HFF-Myc (cell line): ENCODE results near the gene NUCKS1.

ENCODE experiments used
- DNase-seq: peaks from one replicate; pipeline ENCODE4 v3.0.0-alpha.2; 2011; ENCODE audit warnings: low read depth; ENCODE audit errors: extremely low read depth
- H3K4me3 ChIP-seq: replicated peaks from 2 replicates; pipeline ENCODE4 v1.5.1; 2011; ENCODE audit warnings: low read depth, mild to moderate bottlenecking, control low read depth, low read length
- TF ChIP-seq, protein P1 (sequence below): IDR thresholded peaks from 2 replicates; pipeline ENCODE4 v1.5.1; 2012; ENCODE audit warnings: mild to moderate bottlenecking, low read depth, low read length, control low read depth; ENCODE audit errors: missing control alignments

NUCKS1 gene

DNA sequence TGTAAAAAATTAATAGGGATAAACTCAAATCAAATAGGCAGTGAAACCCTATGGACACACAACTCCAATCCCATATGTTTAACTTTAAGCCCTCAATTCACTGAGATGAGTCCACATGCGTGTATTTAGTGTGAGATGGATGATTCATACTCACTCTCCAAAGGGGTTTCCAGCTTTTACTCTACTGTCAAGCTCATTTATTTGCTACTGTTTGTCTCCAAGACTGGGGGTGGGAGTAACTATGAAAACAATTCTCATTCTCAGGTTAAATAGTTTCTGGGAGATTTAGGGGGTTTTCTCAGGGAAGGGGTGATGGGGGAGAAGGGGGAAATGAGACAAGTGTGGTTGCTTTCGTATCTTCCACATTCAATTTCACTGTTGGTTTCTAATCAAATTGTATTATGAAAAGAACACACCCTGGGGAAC lies 22.6 kb upstream of the NUCKS1 start:
- no peak overlapping the region for H3K4me3 ChIP-seq
- TF ChIP-seq, protein P1, sequence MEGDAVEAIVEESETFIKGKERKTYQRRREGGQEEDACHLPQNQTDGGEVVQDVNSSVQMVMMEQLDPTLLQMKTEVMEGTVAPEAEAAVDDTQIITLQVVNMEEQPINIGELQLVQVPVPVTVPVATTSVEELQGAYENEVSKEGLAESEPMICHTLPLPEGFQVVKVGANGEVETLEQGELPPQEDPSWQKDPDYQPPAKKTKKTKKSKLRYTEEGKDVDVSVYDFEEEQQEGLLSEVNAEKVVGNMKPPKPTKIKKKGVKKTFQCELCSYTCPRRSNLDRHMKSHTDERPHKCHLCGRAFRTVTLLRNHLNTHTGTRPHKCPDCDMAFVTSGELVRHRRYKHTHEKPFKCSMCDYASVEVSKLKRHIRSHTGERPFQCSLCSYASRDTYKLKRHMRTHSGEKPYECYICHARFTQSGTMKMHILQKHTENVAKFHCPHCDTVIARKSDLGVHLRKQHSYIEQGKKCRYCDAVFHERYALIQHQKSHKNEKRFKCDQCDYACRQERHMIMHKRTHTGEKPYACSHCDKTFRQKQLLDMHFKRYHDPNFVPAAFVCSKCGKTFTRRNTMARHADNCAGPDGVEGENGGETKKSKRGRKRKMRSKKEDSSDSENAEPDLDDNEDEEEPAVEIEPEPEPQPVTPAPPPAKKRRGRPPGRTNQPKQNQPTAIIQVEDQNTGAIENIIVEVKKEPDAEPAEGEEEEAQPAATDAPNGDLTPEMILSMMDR: no peak
- DNase-seq: no peak

DNA sequence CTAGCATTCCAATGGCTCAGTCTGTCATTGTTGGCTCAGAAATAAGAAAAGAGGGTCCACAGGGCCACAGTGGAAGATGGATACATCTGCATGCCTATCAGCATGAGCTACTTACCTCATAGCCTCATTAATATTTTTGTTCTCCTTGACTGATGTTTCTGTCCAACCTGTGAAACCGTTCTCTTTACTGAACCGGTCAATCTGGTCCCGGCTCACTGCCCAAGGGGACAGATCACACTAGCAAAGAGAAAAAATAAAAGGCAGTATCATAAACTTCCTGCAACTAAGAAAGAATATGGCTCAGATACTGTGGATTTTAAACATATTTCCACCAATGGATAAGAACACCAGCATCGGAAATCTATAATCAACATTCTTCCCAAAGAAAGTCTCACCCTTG lies 20.6 kb upstream of the NUCKS1 start:
- DNase-seq: no peak
- no peak overlapping the region for H3K4me3 ChIP-seq
- TF ChIP-seq, protein P1: no peak

DNA sequence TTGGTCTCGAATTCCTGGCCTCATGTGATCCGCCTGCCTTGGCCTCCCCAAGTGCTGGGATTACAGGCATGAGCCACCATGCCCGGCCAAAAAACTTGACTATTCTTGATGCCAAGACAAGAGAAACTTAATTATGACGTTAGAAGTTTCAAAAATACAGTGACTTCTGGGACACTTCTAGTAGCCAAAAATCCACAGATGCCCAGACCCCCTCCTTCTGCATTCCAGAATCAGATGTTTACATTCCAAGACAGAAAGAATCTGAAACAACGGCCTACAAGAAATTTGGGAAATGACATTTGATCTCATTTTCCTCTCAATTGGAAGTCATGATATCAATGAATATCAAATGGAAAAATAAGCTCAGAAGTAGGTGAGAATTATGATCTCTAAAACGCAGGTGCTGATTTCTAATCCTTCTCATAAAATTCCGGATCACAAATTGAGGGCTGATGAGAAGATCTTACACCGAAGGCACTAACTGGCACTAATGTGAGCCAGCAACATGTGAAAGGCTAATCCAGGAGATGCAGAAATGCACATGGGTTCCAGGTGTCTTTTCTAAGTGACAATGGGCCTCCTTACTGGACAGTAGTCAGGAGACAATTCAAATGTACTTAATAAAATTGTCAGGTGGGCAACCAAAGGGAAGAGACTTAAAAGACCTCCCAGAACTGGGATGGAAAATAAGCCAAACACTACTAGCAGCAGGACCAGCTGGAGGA lies 19.8 kb upstream of the NUCKS1 start:
- TF ChIP-seq, protein P1: no peak
- DNase-seq: no peak
- H3K4me3 ChIP-seq: no peak overlapping the region

DNA sequence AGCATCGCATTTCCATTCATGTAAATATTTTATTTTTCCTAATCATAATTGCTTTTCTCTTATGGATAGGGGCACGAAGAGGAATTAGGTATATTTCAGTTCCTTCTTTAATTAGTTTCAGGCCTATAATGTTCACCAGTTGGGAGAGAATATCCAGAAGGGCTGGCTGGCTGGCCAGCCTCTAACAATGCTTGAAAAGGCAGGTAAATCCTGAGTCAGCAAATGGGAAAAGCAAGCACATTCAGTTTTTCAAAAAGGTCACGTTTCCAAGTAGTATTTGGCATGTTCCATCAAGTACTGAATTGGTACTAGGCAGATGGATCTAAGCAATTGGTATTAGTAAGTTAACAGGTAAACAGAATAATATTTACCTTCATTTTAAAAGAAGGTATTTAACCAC lies 17.3 kb upstream of the NUCKS1 start:
- TF ChIP-seq, protein P1: no peak
- DNase-seq: no peak
- H3K4me3 ChIP-seq: no peak overlapping the region

DNA sequence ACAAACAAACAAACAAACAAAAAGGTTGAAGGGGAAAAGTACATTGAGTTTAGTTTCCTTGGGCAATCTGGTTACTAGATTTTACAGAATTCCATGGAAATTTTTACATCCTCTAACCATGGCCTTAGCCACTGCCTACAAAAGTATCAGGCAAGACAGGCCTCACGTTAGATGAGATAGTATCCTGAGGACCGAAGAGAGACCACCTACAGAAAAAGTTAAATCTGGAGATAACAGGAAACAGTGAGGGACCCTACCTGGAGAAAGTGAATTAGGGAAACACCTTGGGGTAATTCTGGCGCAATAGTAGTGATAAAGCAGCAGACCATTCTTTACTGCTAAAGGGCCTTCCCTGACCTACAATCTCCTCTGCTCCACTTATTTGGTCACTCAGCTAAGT lies 16.6 kb upstream of the NUCKS1 start:
- DNase-seq: no peak
- H3K4me3 ChIP-seq: no peak overlapping the region
- TF ChIP-seq, protein P1: no peak

DNA sequence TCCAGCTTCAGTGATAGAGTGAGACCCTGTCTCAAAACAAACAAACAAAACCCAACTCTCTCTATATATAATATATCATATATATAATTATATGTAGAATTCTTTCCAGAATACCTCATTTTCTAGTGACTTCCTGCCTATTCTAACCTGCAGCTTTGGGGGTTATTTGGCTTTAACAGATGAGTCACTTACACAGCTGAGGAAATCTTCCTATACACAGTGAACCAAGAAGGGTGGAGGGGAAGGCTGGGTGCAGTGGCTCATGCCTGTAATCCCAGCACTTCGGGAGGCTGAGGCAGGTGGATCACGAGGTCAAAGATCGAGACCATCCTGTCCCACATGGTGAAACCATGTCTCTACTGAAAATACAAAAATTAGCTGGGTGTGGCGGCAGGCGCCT lies 16.1 kb upstream of the NUCKS1 start:
- no peak for DNase-seq
- TF ChIP-seq, protein P1: no peak
- no peak overlapping the region for H3K4me3 ChIP-seq

DNA sequence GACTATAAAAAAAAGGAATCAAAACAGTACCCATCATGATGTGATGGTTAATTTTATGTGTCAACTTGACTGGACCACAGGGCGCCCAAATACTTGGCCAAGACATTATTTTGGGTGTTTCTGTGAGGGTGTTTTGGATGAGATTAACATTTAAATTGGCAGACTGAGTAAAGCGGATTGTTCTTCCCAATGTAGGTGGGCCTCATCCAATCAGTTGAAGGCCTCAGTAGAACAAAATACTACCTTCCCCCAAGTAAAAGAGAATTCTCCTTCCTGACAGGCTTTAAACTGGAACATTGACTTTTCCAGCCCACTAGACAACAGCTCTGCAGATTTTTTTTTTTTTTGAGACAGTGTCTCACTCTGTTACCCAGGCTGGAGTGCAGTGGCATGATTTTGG lies 14.6 kb upstream of the NUCKS1 start:
- TF ChIP-seq, protein P1: no peak
- no peak overlapping the region for H3K4me3 ChIP-seq
- DNase-seq: no peak
